A549 (cell line): ENCODE data around the gene SIK2.

Source experiments
- CHD2 ChIP-seq: fragments of 150-350 bp; IDR thresholded peaks from 2 replicates; pipeline ENCODE4 v1.6.1; 2014; ENCODE audit warnings: low read length; ENCODE audit not compliant: partially characterized antibody
- EP300 ChIP-seq, 2 experiments: fragments of >200 bp; sonication (Bioruptor Twin); formaldehyde crosslinking; IDR thresholded peaks; 2 replicates in 1 of 2; 3 replicates in 1 of 2; pipeline ENCODE4 v1.6.1; 2016 to 2017
- FOSL2 ChIP-seq, 2 experiments: fragments of 450-650 bp in 1 of 2; fragments of >200 bp in 1 of 2; sonication (Bioruptor Twin) in 1 of 2; formaldehyde crosslinking; IDR thresholded peaks; 2 replicates each; pipeline versions ENCODE4 v1.5.0 to v1.6.1; 2016 to 2020; ENCODE audit warnings: mild to moderate bottlenecking in 1 of 2, moderate library complexity in 1 of 2
- MAZ ChIP-seq: fragments of 150-350 bp; IDR thresholded peaks from 2 replicates; pipeline ENCODE4 v1.6.1; 2014; ENCODE audit warnings: antibody characterized with exemption, low read depth, low read length, borderline replicate concordance
- MYC ChIP-seq: IDR thresholded peaks from 2 replicates; pipeline ENCODE4 v1.6.1; 2012; ENCODE audit warnings: mild to moderate bottlenecking, inconsistent platforms, low read length, improper control_type of control experiment, borderline replicate concordance
- NFE2L2 ChIP-seq: fragments of 150-350 bp; conservative IDR thresholded peaks from 2 replicates; pipeline ENCODE4 v1.6.1; 2014; ENCODE audit warnings: low read length
- NR3C1 ChIP-seq: fragments of >200 bp; sonication (Bioruptor Twin); formaldehyde crosslinking; IDR thresholded peaks from 3 replicates; pipeline ENCODE4 v1.6.1; 2017
- POLR2A ChIP-seq: IDR thresholded peaks from 2 replicates; pipeline ENCODE4 v1.6.1; 2012; ENCODE audit warnings: mild to moderate bottlenecking, low read length
- SMC3 ChIP-seq: fragments of >200 bp; sonication (Bioruptor Twin); formaldehyde crosslinking; IDR thresholded peaks from 3 replicates; pipeline ENCODE4 v1.6.1; 2018; ENCODE audit warnings: inconsistent platforms
- SREBF2 ChIP-seq: fragments of 450-650 bp; IDR thresholded peaks from 2 replicates; pipeline ENCODE4 v1.6.1; 2014; ENCODE audit warnings: mild to moderate bottlenecking, moderate library complexity
- ZC3H11A ChIP-seq: fragments of 450-650 bp; IDR thresholded peaks from 2 replicates; pipeline ENCODE4 v1.6.1; 2014; ENCODE audit warnings: antibody characterized with exemption, mild to moderate bottlenecking
- TF ChIP-seq, protein P1 (sequence below): fragments of >200 bp; sonication (Bioruptor Twin); formaldehyde crosslinking; IDR thresholded peaks from 3 replicates; pipeline ENCODE4 v1.5.1; 2016
- TF ChIP-seq, protein P2 (sequence below): fragments of 200-600 bp; sonication (generic); IDR thresholded peaks from 2 replicates; pipeline ENCODE4 v1.6.1; 2016; ENCODE audit warnings: antibody characterized with exemption, mild to moderate bottlenecking, moderate library complexity
- TF ChIP-seq, protein P3 (sequence below): fragments of >200 bp; sonication (Bioruptor Twin); formaldehyde crosslinking; IDR thresholded peaks from 3 replicates; pipeline ENCODE4 v1.6.1; 2016

DNA sequence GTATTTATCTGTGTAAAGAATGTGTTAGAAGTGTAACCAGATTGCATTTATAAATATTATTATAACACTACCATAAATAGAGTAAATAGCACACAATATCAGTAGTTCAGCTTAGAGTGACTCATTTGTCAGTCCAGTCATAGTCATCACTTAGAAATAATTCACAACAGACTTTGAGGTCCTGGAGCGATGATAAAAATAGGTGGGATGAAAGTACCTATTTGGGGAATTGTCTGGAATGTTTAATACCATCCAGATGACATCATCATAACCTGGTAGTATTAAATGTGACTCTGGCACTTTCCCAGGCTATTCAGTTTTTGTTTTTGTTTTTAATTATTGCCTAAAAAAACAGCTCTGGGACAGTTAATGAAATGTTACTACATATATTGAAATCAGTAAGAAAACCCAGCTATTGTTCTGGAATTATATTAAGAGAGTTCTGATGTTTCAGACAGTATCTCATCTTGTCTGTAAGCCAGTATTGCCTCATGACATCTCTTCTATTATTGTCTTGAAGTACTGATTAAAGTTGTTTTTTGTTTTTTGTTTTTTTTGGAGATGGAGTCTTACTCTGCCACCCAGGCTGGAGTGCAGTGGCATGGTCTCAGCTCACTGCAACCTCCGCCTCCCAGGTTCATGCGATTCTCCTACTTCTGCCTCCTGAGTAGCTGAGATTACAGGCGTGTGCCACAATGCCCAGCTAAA is 74.8 kb downstream of the SIK2 start:
- no peak for TF ChIP-seq CHD2
- TF ChIP-seq, protein P1, sequence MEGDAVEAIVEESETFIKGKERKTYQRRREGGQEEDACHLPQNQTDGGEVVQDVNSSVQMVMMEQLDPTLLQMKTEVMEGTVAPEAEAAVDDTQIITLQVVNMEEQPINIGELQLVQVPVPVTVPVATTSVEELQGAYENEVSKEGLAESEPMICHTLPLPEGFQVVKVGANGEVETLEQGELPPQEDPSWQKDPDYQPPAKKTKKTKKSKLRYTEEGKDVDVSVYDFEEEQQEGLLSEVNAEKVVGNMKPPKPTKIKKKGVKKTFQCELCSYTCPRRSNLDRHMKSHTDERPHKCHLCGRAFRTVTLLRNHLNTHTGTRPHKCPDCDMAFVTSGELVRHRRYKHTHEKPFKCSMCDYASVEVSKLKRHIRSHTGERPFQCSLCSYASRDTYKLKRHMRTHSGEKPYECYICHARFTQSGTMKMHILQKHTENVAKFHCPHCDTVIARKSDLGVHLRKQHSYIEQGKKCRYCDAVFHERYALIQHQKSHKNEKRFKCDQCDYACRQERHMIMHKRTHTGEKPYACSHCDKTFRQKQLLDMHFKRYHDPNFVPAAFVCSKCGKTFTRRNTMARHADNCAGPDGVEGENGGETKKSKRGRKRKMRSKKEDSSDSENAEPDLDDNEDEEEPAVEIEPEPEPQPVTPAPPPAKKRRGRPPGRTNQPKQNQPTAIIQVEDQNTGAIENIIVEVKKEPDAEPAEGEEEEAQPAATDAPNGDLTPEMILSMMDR, result no peak
- no peak for TF ChIP-seq SMC3
- no peak for TF ChIP-seq NFE2L2
- TF ChIP-seq POLR2A, result no peak
- no peak for TF ChIP-seq MAZ
- TF ChIP-seq, protein P2, sequence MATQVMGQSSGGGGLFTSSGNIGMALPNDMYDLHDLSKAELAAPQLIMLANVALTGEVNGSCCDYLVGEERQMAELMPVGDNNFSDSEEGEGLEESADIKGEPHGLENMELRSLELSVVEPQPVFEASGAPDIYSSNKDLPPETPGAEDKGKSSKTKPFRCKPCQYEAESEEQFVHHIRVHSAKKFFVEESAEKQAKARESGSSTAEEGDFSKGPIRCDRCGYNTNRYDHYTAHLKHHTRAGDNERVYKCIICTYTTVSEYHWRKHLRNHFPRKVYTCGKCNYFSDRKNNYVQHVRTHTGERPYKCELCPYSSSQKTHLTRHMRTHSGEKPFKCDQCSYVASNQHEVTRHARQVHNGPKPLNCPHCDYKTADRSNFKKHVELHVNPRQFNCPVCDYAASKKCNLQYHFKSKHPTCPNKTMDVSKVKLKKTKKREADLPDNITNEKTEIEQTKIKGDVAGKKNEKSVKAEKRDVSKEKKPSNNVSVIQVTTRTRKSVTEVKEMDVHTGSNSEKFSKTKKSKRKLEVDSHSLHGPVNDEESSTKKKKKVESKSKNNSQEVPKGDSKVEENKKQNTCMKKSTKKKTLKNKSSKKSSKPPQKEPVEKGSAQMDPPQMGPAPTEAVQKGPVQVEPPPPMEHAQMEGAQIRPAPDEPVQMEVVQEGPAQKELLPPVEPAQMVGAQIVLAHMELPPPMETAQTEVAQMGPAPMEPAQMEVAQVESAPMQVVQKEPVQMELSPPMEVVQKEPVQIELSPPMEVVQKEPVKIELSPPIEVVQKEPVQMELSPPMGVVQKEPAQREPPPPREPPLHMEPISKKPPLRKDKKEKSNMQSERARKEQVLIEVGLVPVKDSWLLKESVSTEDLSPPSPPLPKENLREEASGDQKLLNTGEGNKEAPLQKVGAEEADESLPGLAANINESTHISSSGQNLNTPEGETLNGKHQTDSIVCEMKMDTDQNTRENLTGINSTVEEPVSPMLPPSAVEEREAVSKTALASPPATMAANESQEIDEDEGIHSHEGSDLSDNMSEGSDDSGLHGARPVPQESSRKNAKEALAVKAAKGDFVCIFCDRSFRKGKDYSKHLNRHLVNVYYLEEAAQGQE, result no peak
- TF ChIP-seq SREBF2, result no peak
- TF ChIP-seq, protein P3, sequence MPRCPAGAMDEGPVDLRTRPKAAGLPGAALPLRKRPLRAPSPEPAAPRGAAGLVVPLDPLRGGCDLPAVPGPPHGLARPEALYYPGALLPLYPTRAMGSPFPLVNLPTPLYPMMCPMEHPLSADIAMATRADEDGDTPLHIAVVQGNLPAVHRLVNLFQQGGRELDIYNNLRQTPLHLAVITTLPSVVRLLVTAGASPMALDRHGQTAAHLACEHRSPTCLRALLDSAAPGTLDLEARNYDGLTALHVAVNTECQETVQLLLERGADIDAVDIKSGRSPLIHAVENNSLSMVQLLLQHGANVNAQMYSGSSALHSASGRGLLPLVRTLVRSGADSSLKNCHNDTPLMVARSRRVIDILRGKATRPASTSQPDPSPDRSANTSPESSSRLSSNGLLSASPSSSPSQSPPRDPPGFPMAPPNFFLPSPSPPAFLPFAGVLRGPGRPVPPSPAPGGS, result no peak
- TF ChIP-seq MYC, result no peak
- TF ChIP-seq EP300 (IDR thresholded peaks at IDR 0.05), result no peak
- TF ChIP-seq NR3C1, result no peak
- no peak for TF ChIP-seq FOSL2 (IDR thresholded peaks at IDR 0.05)
- peak; percentile 69 for TF ChIP-seq FOSL2 (CRISPR knock-in tag; IDR thresholded peaks at IDR 0.05)
- no peak for TF ChIP-seq ZC3H11A
